NCI-H146 treated with DMSO at 0.1 percent for 48 hours (cell line): ENCODE results near the gene CAV1.

Source experiments
- DNase-seq: peaks from one replicate; lab custom pipeline; 2025; ENCODE audit not compliant: unreplicated experiment; lab: John Stamatoyannopoulos, UW

The CAV1 gene

DNA sequence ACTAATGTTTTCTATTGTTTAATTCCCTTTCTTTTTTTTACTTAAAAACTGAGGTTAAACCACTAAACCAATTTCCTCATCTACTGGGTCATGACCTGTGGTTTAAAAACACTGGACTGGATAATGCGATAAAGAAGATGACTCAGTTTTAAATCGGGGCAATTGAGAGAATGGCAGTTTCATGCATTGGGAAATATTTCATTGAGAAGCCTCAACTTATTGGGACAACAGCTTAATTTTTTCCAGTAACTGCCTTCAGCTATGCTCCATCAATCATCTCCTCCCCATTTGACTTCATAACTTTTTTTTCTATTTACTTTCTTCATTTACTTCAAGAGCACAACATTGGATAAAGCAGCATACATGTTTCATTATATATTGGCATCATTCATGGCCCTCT is 85.4 kb downstream of the CAV1 start:
- no peak for DNase-seq

DNA sequence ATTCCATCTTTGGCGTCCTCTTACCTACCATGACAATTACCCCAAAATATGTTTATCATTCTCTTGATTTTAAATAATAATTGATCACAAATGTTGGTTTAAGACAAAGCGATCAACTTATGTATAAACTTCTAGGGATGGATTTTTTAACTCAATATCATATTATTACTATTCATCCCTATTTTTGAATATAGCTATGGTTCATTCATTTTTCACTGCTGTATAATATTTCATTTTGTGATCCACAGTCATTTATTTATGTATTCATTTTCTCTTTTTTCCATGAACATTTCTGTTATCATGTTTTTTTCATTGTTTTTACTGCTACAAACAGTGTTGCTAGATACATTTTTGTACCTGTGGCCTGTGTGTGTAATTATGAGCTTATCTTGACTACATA is 85.9 kb downstream of the CAV1 start:
- DNase-seq: no peak
